ENCODE results near the gene ITPRID1.

DNA sequence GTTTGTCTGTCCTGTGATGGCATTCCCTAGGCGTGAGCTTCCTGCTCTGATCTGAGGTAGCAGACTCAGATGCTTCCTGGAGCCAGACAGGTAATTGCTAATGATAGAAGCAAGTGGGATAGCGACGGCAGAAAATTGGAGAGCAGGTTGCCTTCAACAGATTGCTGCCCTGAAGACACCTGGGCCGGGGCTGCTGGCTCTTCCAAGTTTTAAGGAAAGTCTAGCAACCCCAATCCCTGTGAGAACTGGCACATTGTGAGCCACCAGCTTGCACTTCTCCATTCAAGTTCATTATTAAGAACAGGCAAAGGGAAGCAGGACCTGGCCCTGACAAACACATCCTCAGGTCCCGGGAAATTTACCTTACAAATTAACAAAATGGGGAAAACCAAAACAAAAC lies 50.8 kb downstream of the ITPRID1 start:
- no peak for TF ChIP-seq POLR2A (IDR thresholded peaks at IDR 0.05)
- TF ChIP-seq, protein P1, sequence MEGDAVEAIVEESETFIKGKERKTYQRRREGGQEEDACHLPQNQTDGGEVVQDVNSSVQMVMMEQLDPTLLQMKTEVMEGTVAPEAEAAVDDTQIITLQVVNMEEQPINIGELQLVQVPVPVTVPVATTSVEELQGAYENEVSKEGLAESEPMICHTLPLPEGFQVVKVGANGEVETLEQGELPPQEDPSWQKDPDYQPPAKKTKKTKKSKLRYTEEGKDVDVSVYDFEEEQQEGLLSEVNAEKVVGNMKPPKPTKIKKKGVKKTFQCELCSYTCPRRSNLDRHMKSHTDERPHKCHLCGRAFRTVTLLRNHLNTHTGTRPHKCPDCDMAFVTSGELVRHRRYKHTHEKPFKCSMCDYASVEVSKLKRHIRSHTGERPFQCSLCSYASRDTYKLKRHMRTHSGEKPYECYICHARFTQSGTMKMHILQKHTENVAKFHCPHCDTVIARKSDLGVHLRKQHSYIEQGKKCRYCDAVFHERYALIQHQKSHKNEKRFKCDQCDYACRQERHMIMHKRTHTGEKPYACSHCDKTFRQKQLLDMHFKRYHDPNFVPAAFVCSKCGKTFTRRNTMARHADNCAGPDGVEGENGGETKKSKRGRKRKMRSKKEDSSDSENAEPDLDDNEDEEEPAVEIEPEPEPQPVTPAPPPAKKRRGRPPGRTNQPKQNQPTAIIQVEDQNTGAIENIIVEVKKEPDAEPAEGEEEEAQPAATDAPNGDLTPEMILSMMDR (IDR thresholded peaks at IDR 0.05 in 4 of 5, conservative IDR thresholded peaks at IDR 0.05 in 1 of 5): no peak

Measured in gastrocnemius medialis (tissue), 4 donors.